Measurements from ENCODE around the gene KRT39. TPM values are rescaled to one million over a fixed set of nuclear protein-coding genes. Genes with fewer than 3 reads are reported as not detected.

KRT39 gene
- total RNA-seq, 1 experiment from 2014 or later, result not detected

GRCh38 chr17:40909755-40910154, 57.0 kb downstream of the KRT39 start:
- H3K4me1 ChIP-seq (ENCODE audit: insufficient read depth, low read length, poor library complexity, severe bottlenecking), result peaks cover 32% of the 10 kb centered on the region
- peak; percentile 44 for DNase-seq (ENCODE audit: low spot score)
- TSS peak; percentile 27 for BruUV-seq (replicated peaks)
- peak overlapping the region; percentile 87 for H3K27ac ChIP-seq (ENCODE audit: low read depth, low read length, poor library complexity, severe bottlenecking)
- POLR2A ChIA-PET (ENCODE audit: low non-redundant PET), result interaction anchor here (0.6 kb wide), 1 partner anchor 578 kb away, joined by 4 read pairs; no protein-coding TSS in a partner anchor
- no peak overlapping the region for H3K4me3 ChIP-seq (ENCODE audit: low read depth, low read length, poor library complexity, severe bottlenecking)
- CTCF ChIA-PET, result interaction anchor here (0.7 kb wide), 1 partner anchor 739 kb away, joined by 5 read pairs; no protein-coding TSS in a partner anchor
- H3K9me3 ChIP-seq (ENCODE audit: low read depth, low read length, poor library complexity, severe bottlenecking), result no peaks in the 10 kb centered on the region
- no peak for TF ChIP-seq CTCF (conservative IDR thresholded peaks at IDR 0.05; ENCODE audit: low read depth, low read length)
- no peak for TF ChIP-seq EZH2 (IDR thresholded peaks at IDR 0.05; ENCODE audit: borderline replicate concordance, low read depth, low read length, poor library complexity, severe bottlenecking)
- H3K27me3 ChIP-seq (replicated peaks; ENCODE audit: insufficient read depth, low read depth, low read length, poor library complexity), result no peaks in the 10 kb centered on the region
- no peaks in the 10 kb centered on the region for H3K36me3 ChIP-seq (ENCODE audit: insufficient read depth, low read length, poor library complexity, severe bottlenecking)
- intact Hi-C loops (cut with micrococcal nuclease; ENCODE audit: unreplicated experiment), result loop anchor here (2.0 to 5.0 kb wide), 6 partner anchors 52 to 753 kb away; no protein-coding TSS in a partner anchor

- CTCF ChIA-PET, result interaction anchor here (0.7 kb wide), 1 partner anchor 739 kb away, joined by 5 read pairs; no protein-coding TSS in a partner anchor
- POLR2A ChIA-PET (ENCODE audit: low non-redundant PET), result no interaction called here
- Histone ChIP-seq H3K4me3 (ENCODE audit: low read depth, low read length, poor library complexity, severe bottlenecking) (no peak overlapping the region), H3K27ac (ENCODE audit: low read depth, low read length, poor library complexity, severe bottlenecking) (peak overlapping the region; percentile 87), H3K36me3 (ENCODE audit: insufficient read depth, low read length, poor library complexity, severe bottlenecking) (no peaks in the 10 kb centered on the region), H3K4me1 (ENCODE audit: insufficient read depth, low read length, poor library complexity, severe bottlenecking) (peaks cover 32% of the 10 kb centered on the region), H3K27me3 (replicated peaks; ENCODE audit: insufficient read depth, low read depth, low read length, poor library complexity) (no peaks in the 10 kb centered on the region), H3K9me3 (ENCODE audit: low read depth, low read length, poor library complexity, severe bottlenecking) (no peaks in the 10 kb centered on the region)
- peak; percentile 93 for DNase-seq (ENCODE audit: low spot score)
- BruUV-seq (replicated peaks), result no TSS peak
- intact Hi-C loops (cut with micrococcal nuclease; ENCODE audit: unreplicated experiment), result loop anchor here (2.0 to 5.0 kb wide), 5 partner anchors 52 to 753 kb away; no protein-coding TSS in a partner anchor
- no peak for TF ChIP-seq EZH2 (IDR thresholded peaks at IDR 0.05; ENCODE audit: borderline replicate concordance, low read depth, low read length, poor library complexity, severe bottlenecking)
- peak; percentile 64 for TF ChIP-seq CTCF (conservative IDR thresholded peaks at IDR 0.05; ENCODE audit: low read depth, low read length)
These were observed 57.4 kb downstream of the KRT39 start for GRCh38 chr17:40909351-40909750.

Other genes starting within 250 kb of the KRT39 start
- gene KRT25, start 211.6 kb downstream of the KRT39 start, total RNA-seq (2021), result 0.28 and 0.42 TPM in 2 replicates
- not detected in 2 replicates for gene KRT26, start 194.7 kb downstream of the KRT39 start, total RNA-seq (2021)
- not detected in 2 replicates for gene KRT27, start 184.4 kb downstream of the KRT39 start, total RNA-seq (2021)
- gene KRT28, start 167.0 kb downstream of the KRT39 start, total RNA-seq (2021), result not detected in 2 replicates
- gene KRT10, start 144.3 kb downstream of the KRT39 start, total RNA-seq (2021), result 35.0 and 36.2 TPM in 2 replicates
- not detected in 2 replicates for gene KRT12, start 99.7 kb downstream of the KRT39 start, total RNA-seq (2021)
- not detected in 2 replicates for gene KRT20, start 81.7 kb downstream of the KRT39 start, total RNA-seq (2021)
- not detected in 2 replicates for gene KRT23, start 29.3 kb downstream of the KRT39 start, total RNA-seq (2021)
- gene KRT40, start 17.4 kb upstream of the KRT39 start, total RNA-seq (2021), result 0.98 and 1.1 TPM in 2 replicates
- gene KRTAP3-3, start 27.2 kb upstream of the KRT39 start, total RNA-seq (2021), result not detected in 2 replicates
- gene KRTAP3-2, start 33.0 kb upstream of the KRT39 start, total RNA-seq (2021), result not detected in 2 replicates
- not detected in 2 replicates for gene KRTAP3-1, start 42.2 kb upstream of the KRT39 start, total RNA-seq (2021)
- gene KRTAP1-5, start 60.3 kb upstream of the KRT39 start, total RNA-seq (2021), result not detected in 2 replicates
- not detected in 2 replicates for gene KRTAP1-4, start 63.2 kb upstream of the KRT39 start, total RNA-seq (2021)
- gene KRTAP1-3, start 67.9 kb upstream of the KRT39 start, total RNA-seq (2021), result not detected in 2 replicates
- gene KRTAP1-1, start 74.5 kb upstream of the KRT39 start, total RNA-seq (2021), result not detected in 2 replicates
- not detected in 2 replicates for gene KRTAP2-1, start 80.4 kb upstream of the KRT39 start, total RNA-seq (2021)
- not detected in 2 replicates for gene KRTAP2-2, start 88.3 kb upstream of the KRT39 start, total RNA-seq (2021)
- gene KRTAP2-3, start 93.2 kb upstream of the KRT39 start, total RNA-seq (2021), result not detected in 2 replicates
- not detected in 2 replicates for gene KRTAP2-4, start 98.9 kb upstream of the KRT39 start, total RNA-seq (2021)
- gene KRTAP4-7, start 117.2 kb upstream of the KRT39 start, total RNA-seq (2021), result not detected in 2 replicates
- not detected in 2 replicates for gene KRTAP4-8, start 131.2 kb upstream of the KRT39 start, total RNA-seq (2021)
- not detected in 2 replicates for gene KRTAP4-16, start 135.3 kb upstream of the KRT39 start, total RNA-seq (2021)
- gene KRTAP4-9, start 138.4 kb upstream of the KRT39 start, total RNA-seq (2021), result 1.0 and 1.2 TPM in 2 replicates
- gene KRTAP4-11, start 151.4 kb upstream of the KRT39 start, total RNA-seq (2021), result not detected in 2 replicates
- not detected in 2 replicates for gene KRTAP4-12, start 157.2 kb upstream of the KRT39 start, total RNA-seq (2021)
- not detected in 2 replicates for gene KRTAP4-6, start 173.6 kb upstream of the KRT39 start, total RNA-seq (2021)
- not detected in 2 replicates for gene KRTAP4-5, start 182.9 kb upstream of the KRT39 start, total RNA-seq (2021)
- gene KRTAP4-4, start 193.8 kb upstream of the KRT39 start, total RNA-seq (2021), result not detected in 2 replicates
- gene KRTAP4-3, start 201.3 kb upstream of the KRT39 start, total RNA-seq (2021), result not detected in 2 replicates
- not detected in 2 replicates for gene KRTAP4-2, start 211.3 kb upstream of the KRT39 start, total RNA-seq (2021)
- gene KRTAP4-1, start 218.0 kb upstream of the KRT39 start, total RNA-seq (2021), result not detected in 2 replicates
- not detected in 2 replicates for gene KRTAP9-1, start 222.9 kb upstream of the KRT39 start, total RNA-seq (2021)

Measured in A673 (cell line).